Subcutaneous abdominal adipose tissue (tissue), 5 donors: ENCODE results near the gene PLEKHG3.

Source experiments
- H3K27ac ChIP-seq: one replicate; pipeline ENCODE4 v1.7.0; 2013; ENCODE audit warnings: low read depth, mild to moderate bottlenecking, inconsistent platforms, low read length, moderate library complexity
- H3K27me3 ChIP-seq, 5 donors: one replicate each; pipeline ENCODE4 v1.7.0; 2013; ENCODE audit warnings: low read length in 5 of 5, inconsistent platforms in 1 of 5; ENCODE audit not compliant: control insufficient read depth in 5 of 5, insufficient read depth in 4 of 5
- H3K36me3 ChIP-seq, 5 donors: one replicate each; pipeline ENCODE4 v1.7.0; 2013; ENCODE audit warnings: low read length in 5 of 5; ENCODE audit not compliant: control insufficient read depth in 5 of 5, insufficient read depth in 5 of 5
- H3K4me1 ChIP-seq, 5 donors: one replicate each; pipeline ENCODE4 v1.7.0; 2013; ENCODE audit warnings: low read length in 5 of 5, mild to moderate bottlenecking in 3 of 5, moderate library complexity in 1 of 5; ENCODE audit not compliant: control insufficient read depth in 5 of 5, insufficient read depth in 5 of 5
- H3K4me3 ChIP-seq, 5 donors: one replicate each; pipeline ENCODE4 v1.7.0; 2013; ENCODE audit warnings: low read length in 5 of 5, low read depth in 1 of 5
- H3K9ac ChIP-seq, 5 donors: one replicate each; pipeline ENCODE4 v1.7.0; 2013; ENCODE audit warnings: low read length in 5 of 5, mild to moderate bottlenecking in 4 of 5, moderate library complexity in 3 of 5
- H3K9me3 ChIP-seq, 5 donors: one replicate each; pipeline ENCODE4 v1.7.0; 2013; ENCODE audit warnings: low read length in 5 of 5; ENCODE audit not compliant: control insufficient read depth in 5 of 5
- donor health status: healthy.
- donor health status: healthy.
- donor health status: healthy.
- donor health status: healthy.
- donor health status: healthy.

Gene PLEKHG3

GRCh38 chr14:64748521-64748920 is 44.3 kb downstream of the PLEKHG3 start:
- Histone ChIP-seq H3K27me3 (no peaks in the 10 kb centered on the region), H3K9ac (no peak overlapping the region), H3K9me3 (peaks cover 0 to 3% (median 0%) of the 10 kb centered on the region in 5 donors), H3K36me3 (peaks cover 0 to 24% (median 21%) of the 10 kb centered on the region in 5 donors), H3K4me3 (no peak overlapping the region), H3K27ac (no peak overlapping the region), H3K4me1 (peaks cover 0 to 21% (median 19%) of the 10 kb centered on the region in 5 donors)

GRCh38 chr14:64748995-64749714 is 44.9 kb downstream of the PLEKHG3 start:
- Histone ChIP-seq H3K4me1 (peaks cover 0 to 21% (median 19%) of the 10 kb centered on the region in 5 donors), H3K27me3 (no peaks in the 10 kb centered on the region), H3K9ac (no peak overlapping the region), H3K4me3 (no peak overlapping the region), H3K36me3 (peaks cover 0 to 18% (median 14%) of the 10 kb centered on the region in 5 donors), H3K9me3 (peaks cover 0 to 1% (median 0%) of the 10 kb centered on the region in 5 donors), H3K27ac (no peak overlapping the region)

- peaks cover 0 to 14% (median 0%) of the 10 kb centered on the region in 5 donors for H3K27me3 ChIP-seq
- H3K9me3 ChIP-seq: no peaks in the 10 kb centered on the region
- H3K9ac ChIP-seq: no peak overlapping the region
- no peak overlapping the region for H3K27ac ChIP-seq
- H3K4me3 ChIP-seq: no peak overlapping the region
- H3K36me3 ChIP-seq: peaks cover 0 to 7% (median 4%) of the 10 kb centered on the region in 5 donors
- peaks cover 0 to 3% (median 0%) of the 10 kb centered on the region in 5 donors for H3K4me1 ChIP-seq
Observed at GRCh38 chr14:64752909-64753308, 48.7 kb downstream of the PLEKHG3 start.

- H3K4me3 ChIP-seq: no peak overlapping the region
- peaks cover 0 to 4% (median 1%) of the 10 kb centered on the region in 5 donors for H3K36me3 ChIP-seq
- no peak overlapping the region for H3K9ac ChIP-seq
Observed at GRCh38 chr14:64753374-64753773, 49.1 kb downstream of the PLEKHG3 start.

GRCh38 chr14:64753999-64754398 is 49.8 kb downstream of the PLEKHG3 start:
- Histone ChIP-seq H3K27me3 (peaks cover 0 to 14% (median 1%) of the 10 kb centered on the region in 5 donors), H3K36me3 (peaks cover 0 to 4% (median 0%) of the 10 kb centered on the region in 5 donors), H3K27ac (no peak overlapping the region), H3K9ac (no peak overlapping the region), H3K4me3 (no peak overlapping the region), H3K9me3 (no peaks in the 10 kb centered on the region), H3K4me1 (peaks cover 0 to 7% (median 1%) of the 10 kb centered on the region in 5 donors)

More at GRCh38 chr14:64753374-64753773, 49.1 kb downstream of the PLEKHG3 start:
- peaks cover 0 to 7% (median 0%) of the 10 kb centered on the region in 5 donors for H3K4me1 ChIP-seq
- H3K9me3 ChIP-seq: no peaks in the 10 kb centered on the region
- no peak overlapping the region for H3K27ac ChIP-seq
- peaks cover 0 to 14% (median 0%) of the 10 kb centered on the region in 5 donors for H3K27me3 ChIP-seq

- H3K27ac ChIP-seq: no peak overlapping the region
- peaks cover 0 to 7% (median 3%) of the 10 kb centered on the region in 5 donors for H3K4me1 ChIP-seq
- H3K27me3 ChIP-seq: peaks cover 0 to 14% (median 4%) of the 10 kb centered on the region in 5 donors
- H3K9me3 ChIP-seq: no peaks in the 10 kb centered on the region
- no peak overlapping the region for H3K4me3 ChIP-seq
- H3K9ac ChIP-seq: no peak overlapping the region
- H3K36me3 ChIP-seq: no peaks in the 10 kb centered on the region
Observed at GRCh38 chr14:64754685-64755084, 50.5 kb downstream of the PLEKHG3 start.

- Histone ChIP-seq H3K4me3 (no peak overlapping the region), H3K4me1 (peaks cover 0 to 7% (median 3%) of the 10 kb centered on the region in 5 donors), H3K9ac (no peak overlapping the region), H3K9me3 (no peaks in the 10 kb centered on the region), H3K27me3 (peaks cover 0 to 21% (median 10%) of the 10 kb centered on the region in 5 donors), H3K36me3 (no peaks in the 10 kb centered on the region), H3K27ac (no peak overlapping the region)
Observed at GRCh38 chr14:64755781-64756221, 51.6 kb downstream of the PLEKHG3 start.

- no peak overlapping the region for H3K4me3 ChIP-seq
- H3K27ac ChIP-seq: no peak overlapping the region
- peaks cover 0 to 10% (median 3%) of the 10 kb centered on the region in 5 donors for H3K4me1 ChIP-seq
- H3K36me3 ChIP-seq: no peaks in the 10 kb centered on the region
- peaks cover 0 to 23% (median 12%) of the 10 kb centered on the region in 5 donors for H3K27me3 ChIP-seq
- H3K9me3 ChIP-seq: no peaks in the 10 kb centered on the region
- H3K9ac ChIP-seq: no peak overlapping the region
Observed at GRCh38 chr14:64756712-64757111, 52.5 kb downstream of the PLEKHG3 start.

GRCh38 chr14:64757601-64758000 is 53.4 kb downstream of the PLEKHG3 start:
- no peak overlapping the region for H3K4me3 ChIP-seq
- peaks cover 0 to 23% (median 12%) of the 10 kb centered on the region in 5 donors for H3K27me3 ChIP-seq
- H3K27ac ChIP-seq: no peak overlapping the region
- no peaks in the 10 kb centered on the region for H3K36me3 ChIP-seq
- no peaks in the 10 kb centered on the region for H3K9me3 ChIP-seq
- no peak overlapping the region for H3K9ac ChIP-seq
- H3K4me1 ChIP-seq: peaks cover 6 to 19% (median 12%) of the 10 kb centered on the region in 5 donors

GRCh38 chr14:64758025-64758521 is 53.8 kb downstream of the PLEKHG3 start:
- Histone ChIP-seq H3K36me3 (no peaks in the 10 kb centered on the region), H3K27ac (no peak overlapping the region), H3K4me3 (no peak overlapping the region), H3K9me3 (no peaks in the 10 kb centered on the region), H3K4me1 (peaks cover 7 to 21% (median 14%) of the 10 kb centered on the region in 5 donors), H3K9ac (no peak overlapping the region), H3K27me3 (peaks cover 0 to 23% (median 12%) of the 10 kb centered on the region in 5 donors)
